ENCODE measurements around the gene MELTF. TPM values are rescaled to one million over a fixed set of nuclear protein-coding genes. Genes with fewer than 3 reads are reported as not detected.

The MELTF gene
- total and polyA plus RNA-seq, 11 donors: 4.9 to 72.6 (median 10.3) TPM

DNA sequence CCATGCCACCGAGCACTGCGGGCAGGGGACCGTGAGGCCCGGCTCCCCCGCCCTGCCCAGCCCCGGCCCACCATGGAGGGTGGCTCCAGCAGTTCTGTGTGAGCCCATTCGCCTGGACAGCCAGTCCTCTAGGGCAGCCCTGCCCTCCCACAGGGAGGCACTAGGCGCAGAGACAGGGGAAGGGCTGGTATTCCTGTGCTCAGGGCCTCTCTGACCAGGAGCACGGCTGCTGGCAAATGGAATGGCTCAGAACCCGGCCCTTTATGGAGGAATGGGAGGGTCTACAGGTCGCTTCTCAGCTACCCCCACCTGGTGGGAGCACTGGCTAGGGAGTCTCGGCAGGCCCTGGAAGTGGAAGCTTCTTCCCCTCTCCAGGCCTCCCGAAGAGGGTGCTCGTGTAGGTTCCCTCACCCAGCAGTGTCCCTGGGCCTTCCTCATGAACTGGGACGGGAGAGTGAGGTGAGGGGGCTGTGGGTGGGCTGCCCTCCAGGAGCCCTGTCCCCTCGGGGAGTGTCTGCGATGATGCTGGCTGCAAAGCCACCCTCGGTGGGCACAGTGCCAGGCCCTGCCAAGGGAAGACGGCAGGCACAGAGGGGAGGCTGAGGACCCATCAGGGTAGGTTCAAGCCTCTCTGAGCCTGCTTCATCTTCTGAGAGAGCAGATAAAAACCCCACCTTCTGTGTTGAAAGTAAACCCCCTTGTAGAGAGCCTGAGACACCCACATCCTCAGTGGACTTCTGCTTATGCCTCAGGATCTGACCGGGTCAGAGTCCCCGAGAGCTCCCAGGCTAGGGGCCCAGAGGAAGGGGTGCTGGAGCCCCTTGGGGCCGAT is 1.5 kb downstream of the MELTF start:
- no peaks in the 10 kb centered on the region for H3K36me3 ChIP-seq
- H3K27ac ChIP-seq: peak overlapping the region in 1 of 12 donors; percentile 49
- intact Hi-C loops (cut with DNase I): loop anchor here in 1 of 10 donors (2.0 kb wide), 1 partner anchor 25 kb away; no protein-coding TSS in a partner anchor
- H3K9me3 ChIP-seq: no peaks in the 10 kb centered on the region
- ATAC-seq (no peak), DNase-seq (peak in 1 of 5 donors; percentile 62)
- no peak for TF ChIP-seq POLR2A (IDR thresholded peaks at IDR 0.05)
- TF ChIP-seq, protein P1, sequence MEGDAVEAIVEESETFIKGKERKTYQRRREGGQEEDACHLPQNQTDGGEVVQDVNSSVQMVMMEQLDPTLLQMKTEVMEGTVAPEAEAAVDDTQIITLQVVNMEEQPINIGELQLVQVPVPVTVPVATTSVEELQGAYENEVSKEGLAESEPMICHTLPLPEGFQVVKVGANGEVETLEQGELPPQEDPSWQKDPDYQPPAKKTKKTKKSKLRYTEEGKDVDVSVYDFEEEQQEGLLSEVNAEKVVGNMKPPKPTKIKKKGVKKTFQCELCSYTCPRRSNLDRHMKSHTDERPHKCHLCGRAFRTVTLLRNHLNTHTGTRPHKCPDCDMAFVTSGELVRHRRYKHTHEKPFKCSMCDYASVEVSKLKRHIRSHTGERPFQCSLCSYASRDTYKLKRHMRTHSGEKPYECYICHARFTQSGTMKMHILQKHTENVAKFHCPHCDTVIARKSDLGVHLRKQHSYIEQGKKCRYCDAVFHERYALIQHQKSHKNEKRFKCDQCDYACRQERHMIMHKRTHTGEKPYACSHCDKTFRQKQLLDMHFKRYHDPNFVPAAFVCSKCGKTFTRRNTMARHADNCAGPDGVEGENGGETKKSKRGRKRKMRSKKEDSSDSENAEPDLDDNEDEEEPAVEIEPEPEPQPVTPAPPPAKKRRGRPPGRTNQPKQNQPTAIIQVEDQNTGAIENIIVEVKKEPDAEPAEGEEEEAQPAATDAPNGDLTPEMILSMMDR (IDR thresholded peaks at IDR 0.05): no peak
- 82 to 84% (median 82%) methylated on average over 18 to 22 of the region's 22 CpGs for WGBS, 4 donors
- H3K4me3 ChIP-seq: peak overlapping the region in 4 of 12 donors; percentile 57 to 68 (median 62)
- peaks cover 0 to 45% (median 24%) of the 10 kb centered on the region in 12 donors for H3K4me1 ChIP-seq
- H3K27me3 ChIP-seq: peaks cover 0 to 15% (median 0%) of the 10 kb centered on the region in 9 donors

DNA sequence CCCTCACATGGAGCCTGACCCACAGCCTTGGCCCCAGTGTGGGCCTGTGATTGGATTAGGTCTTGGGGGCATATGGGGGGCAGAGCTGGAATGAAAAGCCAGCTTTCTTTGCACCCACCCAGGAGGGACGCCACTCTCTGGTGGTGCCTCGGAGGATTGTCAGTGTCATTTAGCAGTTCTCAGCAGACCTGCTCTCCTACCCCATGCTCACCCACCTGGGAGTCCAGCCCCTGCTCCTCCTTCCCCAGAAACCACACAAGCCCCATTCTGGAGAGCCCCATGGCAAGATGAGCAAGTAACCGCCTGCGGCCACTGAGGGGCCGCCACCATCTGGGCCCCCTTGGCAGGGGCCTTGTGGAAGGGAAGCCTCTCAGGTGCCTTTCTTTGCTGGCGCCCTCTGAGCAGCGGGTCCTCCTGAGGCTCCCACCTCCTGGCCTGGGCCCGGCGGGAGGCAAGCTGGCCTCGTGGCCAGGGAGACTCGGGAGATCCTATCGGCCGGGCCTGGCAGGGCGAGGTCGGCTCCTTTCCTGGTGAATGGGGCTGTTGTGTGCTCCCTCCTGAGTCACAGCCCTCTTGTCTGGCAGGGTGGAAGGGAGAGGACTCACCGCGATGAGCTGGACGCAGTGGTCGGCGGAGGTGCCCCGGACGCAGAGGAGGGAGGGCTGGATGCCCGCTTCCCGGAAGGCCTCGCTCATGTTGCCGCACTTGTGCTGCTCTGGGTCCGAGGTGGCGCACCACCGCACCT is 2.3 kb downstream of the MELTF start:
- TF ChIP-seq, protein P1 (IDR thresholded peaks at IDR 0.05): no peak
- TF ChIP-seq POLR2A (IDR thresholded peaks at IDR 0.05): no peak
- H3K9me3 ChIP-seq: no peaks in the 10 kb centered on the region
- DNase-seq: peak in 1 of 5 donors; percentile 64
- H3K4me1 ChIP-seq: peaks cover 0 to 51% (median 25%) of the 10 kb centered on the region in 12 donors
- intact Hi-C loops (cut with DNase I): no loop called here
- WGBS, 4 donors: 91 to 96% (median 92%) methylated on average over 23 to 29 of the region's 29 CpGs
- H3K4me3 ChIP-seq: no peak overlapping the region
- no peak for ATAC-seq
- H3K27me3 ChIP-seq: peaks cover 0 to 18% (median 0%) of the 10 kb centered on the region in 9 donors
- H3K27ac ChIP-seq: no peak overlapping the region
- H3K36me3 ChIP-seq: no peaks in the 10 kb centered on the region

DNA sequence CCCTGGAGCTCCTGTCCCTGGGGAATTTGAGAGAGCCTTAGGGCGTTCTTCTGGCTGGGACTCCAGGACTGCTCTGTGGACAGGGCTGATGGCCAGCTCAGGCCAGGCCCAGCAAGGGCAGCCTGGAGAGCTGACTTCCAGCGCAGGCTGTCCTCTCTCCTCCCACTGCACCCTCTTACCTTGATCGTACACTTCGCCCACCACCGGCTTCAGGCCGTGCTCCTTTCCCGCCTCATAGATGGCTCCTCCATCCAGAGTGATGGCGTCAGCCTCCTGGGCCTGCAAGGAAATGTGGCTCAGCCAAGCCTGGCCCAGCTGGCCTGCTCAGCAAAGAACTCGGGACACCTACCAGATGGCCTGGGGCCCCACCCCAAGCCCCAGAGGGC is 3.1 kb downstream of the MELTF start:
- peak in 1 of 5 donors; percentile 63 for DNase-seq

More for the DNA sequence above, 3.1 kb downstream of the MELTF start:
- ATAC-seq: no peak
- no peaks in the 10 kb centered on the region for H3K9me3 ChIP-seq
- WGBS, 4 donors: 85 to 89% (median 89%) methylated on average over 9 of the region's 9 CpGs
- TF ChIP-seq POLR2A (IDR thresholded peaks at IDR 0.05): no peak
- TF ChIP-seq, protein P1 (IDR thresholded peaks at IDR 0.05): no peak
- H3K27ac ChIP-seq: no peak overlapping the region
- H3K27me3 ChIP-seq: peaks cover 0 to 18% (median 0%) of the 10 kb centered on the region in 9 donors
- no peaks in the 10 kb centered on the region for H3K36me3 ChIP-seq
- no peak overlapping the region for H3K4me3 ChIP-seq
- peaks cover 0 to 43% (median 22%) of the 10 kb centered on the region in 12 donors for H3K4me1 ChIP-seq
- intact Hi-C loops (cut with DNase I): no loop called here

Measured in heart left ventricle (tissue), 16 donors.